ENCODE results near the gene LRRC74B.

- TF ChIP-seq CTCF (IDR thresholded peaks at IDR 0.05; ENCODE audit: low read length) (no peak), EZH2 (IDR thresholded peaks at IDR 0.05; ENCODE audit: borderline replicate concordance, low read length) (no peak)
These were observed 7.3 kb upstream of the LRRC74B start for GRCh38 chr22:21038405-21038804.
